ENCODE results near the gene RNF4. TPM values are rescaled to one million over a fixed set of nuclear protein-coding genes. Genes with fewer than 3 reads are reported as not detected.

Gene RNF4
- total RNA-seq, 1 experiment from 2014 or later: 92.0 TPM

GRCh38 chr4:2551118-2551517 is 82.2 kb downstream of the RNF4 start:
- peaks cover 4 to 10% of the 10 kb centered on the region in 2 experiments; a peak in 2 of 4 replicates for H3K4me1 Mint-ChIP-seq
- H3K27ac ChIP-seq (ENCODE audit: insufficient read length, low read depth, low read length): no peak overlapping the region

More at GRCh38 chr4:2551118-2551517, 82.2 kb downstream of the RNF4 start:
- Mint-ChIP-seq H3K9me3 (no peaks in the 10 kb centered on the region), H3K4me3 (no peak overlapping the region), H3K27me3 (ENCODE audit: low read depth) (no peaks in the 10 kb centered on the region), H3K27ac (peak overlapping the region in 1 of 3 experiments; percentile 54; a peak in 1 of 7 replicates), H3K36me3 (ENCODE audit: insufficient read depth in 1 of 3, low read depth in 3 of 3) (peaks cover 0 to 8% (median 6%) of the 10 kb centered on the region in 3 experiments; a peak in 3 of 7 replicates)
- H2AK5ac ChIP-seq (ENCODE audit: insufficient read length, low read length): no peak overlapping the region
- H2AFZ ChIP-seq (ENCODE audit: low read length): no peak overlapping the region
- no peak overlapping the region for H2BK120ac ChIP-seq (ENCODE audit: low read depth, low read length, poor library complexity, severe bottlenecking)
- H2BK12ac ChIP-seq (ENCODE audit: insufficient read length, low read depth, low read length): no peak overlapping the region
- H3K9me3 ChIP-seq (ENCODE audit: control insufficient read depth, low read depth, low read length): no peaks in the 10 kb centered on the region
- no peak overlapping the region for H2BK5ac ChIP-seq (ENCODE audit: insufficient read length, low read length)
- TF ChIP-seq, protein P1, sequence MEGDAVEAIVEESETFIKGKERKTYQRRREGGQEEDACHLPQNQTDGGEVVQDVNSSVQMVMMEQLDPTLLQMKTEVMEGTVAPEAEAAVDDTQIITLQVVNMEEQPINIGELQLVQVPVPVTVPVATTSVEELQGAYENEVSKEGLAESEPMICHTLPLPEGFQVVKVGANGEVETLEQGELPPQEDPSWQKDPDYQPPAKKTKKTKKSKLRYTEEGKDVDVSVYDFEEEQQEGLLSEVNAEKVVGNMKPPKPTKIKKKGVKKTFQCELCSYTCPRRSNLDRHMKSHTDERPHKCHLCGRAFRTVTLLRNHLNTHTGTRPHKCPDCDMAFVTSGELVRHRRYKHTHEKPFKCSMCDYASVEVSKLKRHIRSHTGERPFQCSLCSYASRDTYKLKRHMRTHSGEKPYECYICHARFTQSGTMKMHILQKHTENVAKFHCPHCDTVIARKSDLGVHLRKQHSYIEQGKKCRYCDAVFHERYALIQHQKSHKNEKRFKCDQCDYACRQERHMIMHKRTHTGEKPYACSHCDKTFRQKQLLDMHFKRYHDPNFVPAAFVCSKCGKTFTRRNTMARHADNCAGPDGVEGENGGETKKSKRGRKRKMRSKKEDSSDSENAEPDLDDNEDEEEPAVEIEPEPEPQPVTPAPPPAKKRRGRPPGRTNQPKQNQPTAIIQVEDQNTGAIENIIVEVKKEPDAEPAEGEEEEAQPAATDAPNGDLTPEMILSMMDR (conservative IDR thresholded peaks at IDR 0.05): no peak
- peaks cover 33% of the 10 kb centered on the region for H3K79me2 ChIP-seq (ENCODE audit: insufficient read depth, low read length)
- H3K56ac ChIP-seq (ENCODE audit: insufficient read length, low read depth, low read length): no peak overlapping the region
- no peak overlapping the region for H3K23ac ChIP-seq (ENCODE audit: insufficient read length, low read depth, low read length)
- H3K9ac ChIP-seq (ENCODE audit: extremely low read depth, insufficient read length, low read length): no peak overlapping the region
- H3T11ph ChIP-seq (ENCODE audit: low read length): no peak overlapping the region
- no peak overlapping the region for H3K4me2 ChIP-seq (ENCODE audit: insufficient read depth, insufficient read length, low read length)
- no peak overlapping the region for H3K18ac ChIP-seq (ENCODE audit: insufficient read length, low read depth, low read length)
- H2BK20ac ChIP-seq (ENCODE audit: low read depth, low read length, poor library complexity, severe bottlenecking): no peak overlapping the region
- no peaks in the 10 kb centered on the region for H3K79me1 ChIP-seq (ENCODE audit: insufficient read depth, low read depth, low read length, poor library complexity, severe bottlenecking)
- H2BK15ac ChIP-seq (ENCODE audit: low read depth, low read length): no peak overlapping the region
- no peaks in the 10 kb centered on the region for H3K23me2 ChIP-seq (ENCODE audit: insufficient read length, low read depth, low read length, poor library complexity, severe bottlenecking)
- H3K27me3 ChIP-seq (ENCODE audit: insufficient read depth, low read length): no peaks in the 10 kb centered on the region
- no peaks in the 10 kb centered on the region for H4K20me1 ChIP-seq (ENCODE audit: control insufficient read depth, insufficient read depth, insufficient read length)
- H3K14ac ChIP-seq (ENCODE audit: insufficient read depth, low read length): no peak overlapping the region
- no peak overlapping the region for H4K91ac ChIP-seq (ENCODE audit: insufficient read length, low read depth, low read length)
- no peaks in the 10 kb centered on the region; the same call in 1 of the 2 replicates for H3K4me1 ChIP-seq (ENCODE audit: insufficient read depth, low read length)
- H3K4ac ChIP-seq (ENCODE audit: low read depth, low read length): no peak overlapping the region
- no peak overlapping the region for H4K5ac ChIP-seq (ENCODE audit: insufficient read length, low read depth, low read length)
- H4K8ac ChIP-seq (replicated peaks; ENCODE audit: insufficient read length, low read depth, low read length): no peak overlapping the region
- no peak for DNase-seq
